Measurements from ENCODE around the gene CAMSAP2.

Gene CAMSAP2

DNA sequence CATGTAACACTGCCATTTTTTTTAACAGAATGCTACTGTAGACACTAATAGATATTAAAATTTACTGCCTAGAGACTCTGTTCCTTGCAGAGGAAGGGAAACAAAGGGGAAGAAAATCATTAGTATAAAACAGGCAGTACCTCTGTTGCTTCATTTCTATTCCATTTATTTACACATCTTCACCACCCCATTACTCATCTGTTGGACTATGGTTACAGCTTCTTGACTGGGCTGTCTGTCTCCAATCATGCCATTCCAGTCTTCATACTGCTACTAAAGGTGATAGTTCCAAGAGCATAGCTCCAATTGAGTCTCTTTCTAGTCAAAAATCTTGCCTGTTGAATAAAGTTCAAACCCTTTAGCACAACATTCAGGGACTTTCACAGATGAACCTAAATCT is 111.9 kb downstream of the CAMSAP2 start:
- TF ChIP-seq CEBPB (IDR thresholded peaks at IDR 0.05) (no peak), TEAD4 (IDR thresholded peaks at IDR 0.05) (no peak), RAD21 (IDR thresholded peaks at IDR 0.05; ENCODE audit: low read depth) (no peak), YY1 (IDR thresholded peaks at IDR 0.05; ENCODE audit: low read depth) (no peak), NFIC (IDR thresholded peaks at IDR 0.05) (no peak), TAF1 (IDR thresholded peaks at IDR 0.05; ENCODE audit: low read depth) (no peak), TCF12 (IDR thresholded peaks at IDR 0.05; ENCODE audit: low read depth) (no peak), EP300 (IDR thresholded peaks at IDR 0.05; ENCODE audit: borderline replicate concordance) (no peak), EGR1 (IDR thresholded peaks at IDR 0.05) (no peak), FOXM1 (IDR thresholded peaks at IDR 0.05; ENCODE audit: borderline replicate concordance, low read depth) (no peak), CREB1 (IDR thresholded peaks at IDR 0.05; ENCODE audit: low read depth) (no peak)
- TF ChIP-seq, protein P1, sequence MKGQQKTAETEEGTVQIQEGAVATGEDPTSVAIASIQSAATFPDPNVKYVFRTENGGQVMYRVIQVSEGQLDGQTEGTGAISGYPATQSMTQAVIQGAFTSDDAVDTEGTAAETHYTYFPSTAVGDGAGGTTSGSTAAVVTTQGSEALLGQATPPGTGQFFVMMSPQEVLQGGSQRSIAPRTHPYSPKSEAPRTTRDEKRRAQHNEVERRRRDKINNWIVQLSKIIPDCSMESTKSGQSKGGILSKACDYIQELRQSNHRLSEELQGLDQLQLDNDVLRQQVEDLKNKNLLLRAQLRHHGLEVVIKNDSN (IDR thresholded peaks at IDR 0.05) = no peak
- TF ChIP-seq, protein P2, sequence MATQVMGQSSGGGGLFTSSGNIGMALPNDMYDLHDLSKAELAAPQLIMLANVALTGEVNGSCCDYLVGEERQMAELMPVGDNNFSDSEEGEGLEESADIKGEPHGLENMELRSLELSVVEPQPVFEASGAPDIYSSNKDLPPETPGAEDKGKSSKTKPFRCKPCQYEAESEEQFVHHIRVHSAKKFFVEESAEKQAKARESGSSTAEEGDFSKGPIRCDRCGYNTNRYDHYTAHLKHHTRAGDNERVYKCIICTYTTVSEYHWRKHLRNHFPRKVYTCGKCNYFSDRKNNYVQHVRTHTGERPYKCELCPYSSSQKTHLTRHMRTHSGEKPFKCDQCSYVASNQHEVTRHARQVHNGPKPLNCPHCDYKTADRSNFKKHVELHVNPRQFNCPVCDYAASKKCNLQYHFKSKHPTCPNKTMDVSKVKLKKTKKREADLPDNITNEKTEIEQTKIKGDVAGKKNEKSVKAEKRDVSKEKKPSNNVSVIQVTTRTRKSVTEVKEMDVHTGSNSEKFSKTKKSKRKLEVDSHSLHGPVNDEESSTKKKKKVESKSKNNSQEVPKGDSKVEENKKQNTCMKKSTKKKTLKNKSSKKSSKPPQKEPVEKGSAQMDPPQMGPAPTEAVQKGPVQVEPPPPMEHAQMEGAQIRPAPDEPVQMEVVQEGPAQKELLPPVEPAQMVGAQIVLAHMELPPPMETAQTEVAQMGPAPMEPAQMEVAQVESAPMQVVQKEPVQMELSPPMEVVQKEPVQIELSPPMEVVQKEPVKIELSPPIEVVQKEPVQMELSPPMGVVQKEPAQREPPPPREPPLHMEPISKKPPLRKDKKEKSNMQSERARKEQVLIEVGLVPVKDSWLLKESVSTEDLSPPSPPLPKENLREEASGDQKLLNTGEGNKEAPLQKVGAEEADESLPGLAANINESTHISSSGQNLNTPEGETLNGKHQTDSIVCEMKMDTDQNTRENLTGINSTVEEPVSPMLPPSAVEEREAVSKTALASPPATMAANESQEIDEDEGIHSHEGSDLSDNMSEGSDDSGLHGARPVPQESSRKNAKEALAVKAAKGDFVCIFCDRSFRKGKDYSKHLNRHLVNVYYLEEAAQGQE (IDR thresholded peaks at IDR 0.05; ENCODE audit: low read depth) = no peak

DNA sequence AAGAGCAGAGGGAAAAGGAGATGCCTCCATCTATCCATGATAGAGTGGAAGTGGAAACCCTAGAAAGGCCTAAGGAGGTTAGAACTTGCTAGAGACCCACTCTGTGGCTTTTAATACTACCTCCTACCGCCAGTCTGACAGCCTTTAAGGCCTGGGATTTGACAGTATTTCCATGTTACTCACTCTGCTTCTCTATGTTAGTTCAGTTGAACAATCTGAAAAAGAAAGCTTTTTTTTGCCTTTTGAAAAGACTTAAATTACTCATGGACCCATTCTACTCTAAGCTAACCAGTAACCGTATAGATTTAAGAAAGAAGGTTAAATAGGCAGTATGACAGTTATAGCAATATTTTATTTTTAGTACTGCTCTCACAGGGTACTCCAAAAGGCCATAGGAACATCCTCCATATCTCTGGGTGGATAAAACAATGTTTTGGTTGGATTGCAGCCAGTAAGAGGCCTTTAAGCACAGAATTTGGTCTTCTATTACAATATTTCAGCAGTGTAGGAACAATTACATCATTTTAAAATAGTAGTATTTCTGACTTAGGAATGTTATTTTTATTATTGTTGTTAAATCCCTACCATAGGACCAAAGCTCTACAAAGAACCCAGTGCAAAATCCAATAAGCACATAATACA is 118.1 kb downstream of the CAMSAP2 start:
- no peak for TF ChIP-seq ZBTB7A (IDR thresholded peaks at IDR 0.05; ENCODE audit: low read depth)
- no peak for TF ChIP-seq CEBPB (IDR thresholded peaks at IDR 0.05)
- TF ChIP-seq YY1 (IDR thresholded peaks at IDR 0.05; ENCODE audit: low read depth) = no peak
- no peak for TF ChIP-seq RAD21 (IDR thresholded peaks at IDR 0.05; ENCODE audit: low read depth)
- no peak for TF ChIP-seq EGR1 (IDR thresholded peaks at IDR 0.05)
- TF ChIP-seq, protein P2 (IDR thresholded peaks at IDR 0.05; ENCODE audit: low read depth) = no peak
- TF ChIP-seq, protein P1 (IDR thresholded peaks at IDR 0.05) = no peak
- TF ChIP-seq, protein P3, sequence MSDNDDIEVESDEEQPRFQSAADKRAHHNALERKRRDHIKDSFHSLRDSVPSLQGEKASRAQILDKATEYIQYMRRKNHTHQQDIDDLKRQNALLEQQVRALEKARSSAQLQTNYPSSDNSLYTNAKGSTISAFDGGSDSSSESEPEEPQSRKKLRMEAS (IDR thresholded peaks at IDR 0.05) = no peak
- TF ChIP-seq FOXM1 (IDR thresholded peaks at IDR 0.05; ENCODE audit: borderline replicate concordance, low read depth) = no peak
- TF ChIP-seq NFIC (IDR thresholded peaks at IDR 0.05) = no peak
- no peak for TF ChIP-seq TCF12 (IDR thresholded peaks at IDR 0.05; ENCODE audit: low read depth)
- TF ChIP-seq TEAD4 (IDR thresholded peaks at IDR 0.05) = no peak
- no peak for TF ChIP-seq TAF1 (IDR thresholded peaks at IDR 0.05; ENCODE audit: low read depth)
- no peak for TF ChIP-seq CREB1 (IDR thresholded peaks at IDR 0.05; ENCODE audit: low read depth)
- no peak for TF ChIP-seq EP300 (IDR thresholded peaks at IDR 0.05; ENCODE audit: borderline replicate concordance)

DNA sequence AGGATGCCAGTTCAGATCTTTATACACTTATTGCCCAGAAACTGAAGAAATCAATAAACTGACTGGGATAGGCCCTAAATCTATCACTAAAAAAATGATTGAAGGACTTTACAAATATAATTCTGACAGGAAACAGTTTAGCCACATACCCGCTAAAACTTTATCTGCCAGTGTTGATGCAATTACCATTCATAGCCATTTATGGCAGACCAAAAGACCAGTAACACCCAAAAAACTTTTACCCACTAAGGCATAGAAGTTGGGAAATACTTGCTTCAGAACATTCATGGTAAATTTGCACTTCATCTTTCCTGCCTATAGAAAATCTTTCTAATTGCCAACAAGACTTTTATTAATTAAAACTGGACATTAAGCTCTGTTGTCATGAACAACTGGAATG is 119.1 kb downstream of the CAMSAP2 start:
- no peak for TF ChIP-seq ZBTB7A (IDR thresholded peaks at IDR 0.05; ENCODE audit: low read depth)
- no peak for TF ChIP-seq TCF12 (IDR thresholded peaks at IDR 0.05; ENCODE audit: low read depth)
- TF ChIP-seq, protein P1 (IDR thresholded peaks at IDR 0.05) = no peak
- TF ChIP-seq, protein P3 (IDR thresholded peaks at IDR 0.05) = no peak
- TF ChIP-seq FOXM1 (IDR thresholded peaks at IDR 0.05; ENCODE audit: borderline replicate concordance, low read depth) = no peak
- TF ChIP-seq, protein P2 (IDR thresholded peaks at IDR 0.05; ENCODE audit: low read depth) = no peak

Data from Ishikawa (cell line).